SK-N-SH (cell line): Measurements from ENCODE around the gene GSTO1. TPM values are rescaled to one million over a fixed set of nuclear protein-coding genes. Genes with fewer than 3 reads are reported as not detected.

Source experiments
- CTCF ChIA-PET: fragments of 300-600, 350-600 bp; formaldehyde crosslinking; extraction: SDS; loops from one replicate; lab custom pipeline; 2021; lab: Yijun Ruan, JAX
- POLR2A ChIA-PET: fragments of 350-600 bp; sonication (Branson Sonifier 250); formaldehyde crosslinking; extraction: SDS; loops from one replicate; lab custom pipeline; 2020; ENCODE audit warnings: antibody characterized with exemption, inconsistent platforms; lab: Yijun Ruan, JAX
- DNase-seq: peaks from one replicate; pipeline ENCODE4 v3.0.0; 2012
- H2AFZ ChIP-seq: fragments of 200-600 bp; sonication (generic); 2 replicates; pipeline ENCODE4 v1.8.1; 2016; ENCODE audit warnings: antibody characterized with exemption, mild to moderate bottlenecking, low read depth
- H3F3A ChIP-seq: fragments of 200-600 bp; sonication (generic); replicated peaks from 2 replicates; pipeline ENCODE3; 2016; ENCODE audit warnings: antibody characterized with exemption, mild to moderate bottlenecking; ENCODE audit not compliant: insufficient read depth
- H3K27ac ChIP-seq, 2 experiments: fragments of 200-500 bp in 1 of 2; fragments of 200-600 bp in 1 of 2; sonication (Bioruptor generic) in 1 of 2; sonication (generic), shearing (Covaris generic) in 1 of 2; 2 replicates each; pipeline versions ENCODE4 v1.5.1 to v1.6.1; 2014 to 2016; ENCODE audit warnings: low read depth in 2 of 2, inconsistent platforms in 1 of 2, low read length in 1 of 2, mild to moderate bottlenecking in 1 of 2, mixed read lengths in 1 of 2
- H3K27me3 ChIP-seq: fragments of 200-600 bp; sonication (generic), shearing (Covaris generic); 2 replicates; pipeline ENCODE4 v1.6.1; 2016; ENCODE audit warnings: mixed run types; ENCODE audit not compliant: insufficient read depth
- H3K36me3 ChIP-seq, 2 experiments: fragments of 200-500 bp in 1 of 2; fragments of 200-600 bp in 1 of 2; sonication (Bioruptor generic) in 1 of 2; sonication (generic) in 1 of 2; replicated peaks in 1 of 2; 2 replicates each; pipeline versions ENCODE3 to v1.5.1; 2014 to 2016; ENCODE audit warnings: low read length in 1 of 2, mild to moderate bottlenecking in 1 of 2; ENCODE audit not compliant: insufficient read depth in 2 of 2, control insufficient read depth in 1 of 2
- H3K4me1 ChIP-seq, 2 experiments: fragments of 200-500 bp in 1 of 2; fragments of 200-600 bp in 1 of 2; sonication (Bioruptor generic) in 1 of 2; sonication (generic), shearing (Covaris generic) in 1 of 2; 2 replicates each; pipeline versions ENCODE4 v1.5.1 to v1.6.1; 2014 to 2016; ENCODE audit warnings: low read depth in 1 of 2, low read length in 1 of 2, mixed run types in 1 of 2; ENCODE audit not compliant: insufficient read depth in 2 of 2, control insufficient read depth in 1 of 2
- H3K4me2 ChIP-seq: fragments of 200-600 bp; sonication (generic), shearing (Covaris generic); 2 replicates; pipeline ENCODE4 v1.6.1; 2017; ENCODE audit warnings: mixed run types
- H3K4me3 ChIP-seq, 2 experiments: fragments of 200-500 bp in 1 of 2; fragments of 200-600 bp in 1 of 2; sonication (Bioruptor generic) in 1 of 2; sonication (generic), shearing (Covaris generic) in 1 of 2; 2 replicates each; pipeline versions ENCODE4 v1.5.1 to v1.8.1; 2014 to 2016; ENCODE audit warnings: low read depth in 2 of 2, inconsistent platforms in 1 of 2, low read length in 1 of 2, mild to moderate bottlenecking in 1 of 2, mixed read lengths in 1 of 2, moderate library complexity in 1 of 2
- H3K79me2 ChIP-seq: fragments of 200-600 bp; sonication (generic); 2 replicates; pipeline ENCODE4 v1.8.1; 2017; ENCODE audit warnings: mild to moderate bottlenecking; ENCODE audit not compliant: insufficient read depth
- H3K9ac ChIP-seq: fragments of 200-600 bp; sonication (generic); 2 replicates; pipeline ENCODE4 v1.6.1; 2017; ENCODE audit warnings: mixed run types
- H3K9me2 ChIP-seq: fragments of 200-600 bp; sonication (generic); 2 replicates; pipeline ENCODE4 v1.6.1; 2017; ENCODE audit warnings: mixed run types
- H3K9me3 ChIP-seq: fragments of 200-600 bp; sonication (generic); 2 replicates; pipeline ENCODE4 v1.6.1; 2017; ENCODE audit warnings: mixed run types, mild to moderate bottlenecking, moderate library complexity
- H4K20me1 ChIP-seq: fragments of 200-600 bp; sonication (generic); 2 replicates; pipeline ENCODE4 v1.6.1; 2017; ENCODE audit warnings: mild to moderate bottlenecking, mixed run types; ENCODE audit not compliant: insufficient read depth
- CHD2 ChIP-seq: fragments of 150-350 bp; IDR thresholded peaks from 2 replicates; pipeline ENCODE4 v1.6.1; 2018; ENCODE audit warnings: low read length; ENCODE audit not compliant: partially characterized antibody
- CTCF ChIP-seq: fragments of 200-600 bp; sonication (generic); IDR thresholded peaks from 2 replicates; pipeline ENCODE4 v1.6.1; 2017; ENCODE audit warnings: antibody characterized with exemption, mild to moderate bottlenecking, moderate library complexity
- EP300 ChIP-seq, 2 experiments: IDR thresholded peaks; 2 replicates each; pipeline versions ENCODE4 v1.4.0 to v1.6.1; 2012; ENCODE audit warnings: borderline replicate concordance in 1 of 2, low read depth in 1 of 2, low read length in 1 of 2
- EZH2phosphoT487 ChIP-seq: fragments of 200-600 bp; sonication (generic); IDR thresholded peaks from 2 replicates; pipeline ENCODE4 v1.6.1; 2017; ENCODE audit warnings: low read depth, mixed run types, mild to moderate bottlenecking, antibody characterized with exemption, moderate library complexity, borderline replicate concordance
- FOXJ3 ChIP-seq: sonication (generic); formaldehyde crosslinking; IDR thresholded peaks from 2 replicates; pipeline ENCODE4 v1.5.1; 2020; ENCODE audit warnings: mild to moderate bottlenecking, missing genetic modification reagents
- GATA2 ChIP-seq: sonication (generic); formaldehyde crosslinking; IDR thresholded peaks from 2 replicates; pipeline ENCODE4 v1.5.0; 2020; ENCODE audit warnings: mild to moderate bottlenecking, missing genetic modification reagents
- IRF3 ChIP-seq: fragments of 150-350 bp; IDR thresholded peaks from 2 replicates; pipeline ENCODE4 v1.6.1; 2016; ENCODE audit warnings: mild to moderate bottlenecking, low read depth, low read length
- NFIC ChIP-seq: IDR thresholded peaks from 2 replicates; pipeline ENCODE4 v1.4.0; 2012; ENCODE audit warnings: borderline replicate concordance
- POLR2AphosphoS5 ChIP-seq: IDR thresholded peaks from 2 replicates; pipeline ENCODE4 v1.6.1; 2012; ENCODE audit warnings: low read depth, low read length
- RXRA ChIP-seq: IDR thresholded peaks from 2 replicates; pipeline ENCODE4 v1.4.0; 2012; ENCODE audit warnings: low read depth, mild to moderate bottlenecking, borderline replicate concordance
- ZBTB33 ChIP-seq: IDR thresholded peaks from 2 replicates; pipeline ENCODE4 v1.4.0; 2012; ENCODE audit warnings: low read depth, borderline replicate concordance
- WGBS: methylation state at CpG from one replicate; pipeline ENCODE4 v1.1.6; 2017; ENCODE audit warnings: low lambda C conversion rate; 5-methylcytosine and 5-hydroxymethylcytosine counted together
- polyA plus RNA-seq, 3 experiments: library from polyadenylated mRNA; depleted of rRNA; stranded (reverse); fragments of >200 nt; gene quantifications; 2 replicates each; pipeline ENCODE4 v1.2.3, GENCODE V29; 2012

GSTO1 gene
- polyA plus RNA-seq, 1 of the 3 experiments (the other 2 are of a cell fraction): 126 TPM

GRCh38 chr10:104300736-104301292 is 46.1 kb downstream of the GSTO1 start (continued):
- TF ChIP-seq EP300 (IDR thresholded peaks at IDR 0.05; ENCODE audit: borderline replicate concordance in 1 of 2, low read depth in 1 of 2, low read length in 1 of 2) (peak in 1 of 2 experiments; percentile 38; a peak in 1 of 4 replicates), EZH2phosphoT487 (no peak), FOXJ3 (CRISPR knock-in tag) (no peak), ZBTB33 (no peak), IRF3 (no peak), GATA2 (CRISPR knock-in tag) (no peak), CHD2 (peak; percentile 47), NFIC (peak; percentile 67)

DNA sequence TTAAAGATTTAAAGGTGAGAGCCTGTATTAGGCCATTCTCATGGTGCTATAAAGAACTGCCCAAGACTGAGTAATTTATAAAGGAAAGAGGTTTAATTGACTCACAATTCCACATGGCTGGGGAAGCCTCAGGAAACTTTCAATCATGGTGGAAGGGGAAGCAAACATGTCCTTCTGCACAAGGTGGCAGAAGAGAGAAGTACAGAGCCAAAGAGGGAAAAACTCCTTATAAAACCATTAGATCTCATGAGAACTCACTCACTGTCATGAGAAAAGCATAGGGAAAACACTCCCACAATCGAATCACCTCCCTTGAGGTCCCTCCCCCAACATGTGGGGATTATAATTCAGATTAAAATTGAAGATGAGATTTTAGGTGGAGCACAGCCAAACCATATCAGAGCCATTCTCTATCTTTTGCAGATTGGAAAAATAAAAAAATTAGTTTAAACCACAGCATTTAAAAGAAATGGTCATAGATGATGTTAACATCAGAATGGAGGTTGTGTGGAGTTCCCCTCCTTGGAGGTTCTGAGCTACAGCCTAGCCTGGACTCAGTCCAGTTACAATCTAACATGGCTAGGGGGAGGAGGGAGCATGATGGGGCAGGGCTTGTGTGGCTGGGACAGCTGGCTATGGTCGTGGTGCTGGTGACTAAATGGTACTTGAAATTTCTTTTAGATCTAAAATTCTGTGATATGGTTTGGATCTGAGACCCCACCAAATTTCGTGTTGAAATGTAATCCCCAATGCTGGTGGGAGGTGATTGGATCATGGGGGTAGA is 47.4 kb downstream of the GSTO1 start:
- CTCF ChIA-PET: interaction anchor here (1.1 to 10.3 kb wide), 6 partner anchors 8 to 50 kb away, joined by 3 to 152 read pairs (median 8); partner anchors contain the start of gene CFAP58
- Histone ChIP-seq H3K4me3 (no peak overlapping the region), H3K27ac (peak overlapping the region in 1 of 2 experiments; percentile 98; a peak in 2 of 4 replicates), H3K9me3 (no peaks in the 10 kb centered on the region)
- no peak for TF ChIP-seq POLR2AphosphoS5
- peak; percentile 32 for TF ChIP-seq CTCF
- no peak for TF ChIP-seq RXRA
- TF ChIP-seq, all 33 proteins: peak for 1
- no peak for DNase-seq
- Histone ChIP-seq H3K9me2 (no peaks in the 10 kb centered on the region), H3K27me3 (no peaks in the 10 kb centered on the region), H3K79me2 (no peaks in the 10 kb centered on the region), H3K9ac (no peak overlapping the region), H2AFZ (no peak overlapping the region), H3K4me1 (peaks cover 22 to 42% of the 10 kb centered on the region in 2 experiments), H3K36me3 (no peaks in the 10 kb centered on the region), H3K4me2 (no peak overlapping the region), H3F3A (peaks cover 19% of the 10 kb centered on the region), H4K20me1 (no peaks in the 10 kb centered on the region)
- 66% methylated on average over 3 of the region's 3 CpGs for WGBS
- POLR2A ChIA-PET: no interaction called here
